Measurements from ENCODE around the gene ATRIP. TPM values are rescaled to one million over a fixed set of nuclear protein-coding genes. Genes with fewer than 3 reads are reported as not detected.

Gene ATRIP
- polyA plus RNA-seq, 1 donor (not counting 4 experiments of a cell fraction or from before 2014, with no cell fraction given): 9.7 TPM

GRCh38 chr3:48475188-48475587, 28.7 kb downstream of the ATRIP start:
- peaks cover 0 to 3% of the 10 kb centered on the region in 2 experiments for H3K36me3 ChIP-seq (ENCODE audit: control insufficient read depth in 2 of 2, extremely low read depth in 1 of 2, insufficient read depth in 2 of 2, low read length in 2 of 2)
- H3K4me1 ChIP-seq (ENCODE audit: control insufficient read depth, extremely low read depth, insufficient read depth, low read length): peaks cover 20% of the 10 kb centered on the region
- H3K9ac ChIP-seq (ENCODE audit: control insufficient read depth, extremely low read depth, insufficient read depth, low read length): no peak overlapping the region
- FAIRE-seq: no peak
- dilution Hi-C loops (cut with MboI; ENCODE audit: extremely low pct_ligation_motif_present, low sequenced_read_pairs): no loop called here
- no peaks in the 10 kb centered on the region for H3K27me3 ChIP-seq (ENCODE audit: control insufficient read depth, extremely low read depth, insufficient read depth, low read length)
- H3K27ac ChIP-seq (ENCODE audit: control insufficient read depth, insufficient read depth, low read length): no peak overlapping the region
- H3K4me3 ChIP-seq (ENCODE audit: control insufficient read depth in 2 of 3, extremely low read depth in 1 of 3, insufficient read depth in 2 of 3, low read depth in 1 of 3, low read length in 3 of 3): no peak overlapping the region
- H3K9me1 ChIP-seq (ENCODE audit: control insufficient read depth, extremely low read depth, insufficient read depth, low read length): no peaks in the 10 kb centered on the region
- no peak overlapping the region for H2AFZ ChIP-seq (ENCODE audit: control insufficient read depth, low read length)
- H3K9me3 ChIP-seq (ENCODE audit: control insufficient read depth, low read depth, low read length): no peaks in the 10 kb centered on the region
- no peaks in the 10 kb centered on the region for H4K20me1 ChIP-seq (ENCODE audit: control insufficient read depth, extremely low read depth, insufficient read depth, low read length)
- H3K4me2 ChIP-seq (ENCODE audit: control insufficient read depth, extremely low read depth, insufficient read depth, low read depth, low read length): no peak overlapping the region
- H3K79me2 ChIP-seq (ENCODE audit: control insufficient read depth, insufficient read depth, low read length): peaks cover 18% of the 10 kb centered on the region
- TF ChIP-seq EZH2 (IDR thresholded peaks at IDR 0.05; ENCODE audit: low read length) (no peak), CTCF (optimal IDR thresholded peaks at IDR 0.05 in 1 of 3, IDR thresholded peaks at IDR 0.05 in 1 of 3, conservative IDR thresholded peaks at IDR 0.05 in 1 of 3; ENCODE audit: extremely low read depth in 1 of 3, insufficient read depth in 2 of 3, low read length in 3 of 3) (no peak)
- DNase-seq (ENCODE audit: low read depth, low spot score): no peak

- dilution Hi-C loops (cut with MboI; ENCODE audit: extremely low pct_ligation_motif_present, low sequenced_read_pairs): no loop called here
- Histone ChIP-seq H3K27me3 (ENCODE audit: control insufficient read depth, extremely low read depth, insufficient read depth, low read length) (no peaks in the 10 kb centered on the region), H2AFZ (ENCODE audit: control insufficient read depth, low read length) (no peak overlapping the region), H3K9me3 (ENCODE audit: control insufficient read depth, low read depth, low read length) (no peaks in the 10 kb centered on the region), H3K79me2 (ENCODE audit: control insufficient read depth, insufficient read depth, low read length) (peaks cover 8% of the 10 kb centered on the region), H3K4me2 (ENCODE audit: control insufficient read depth, extremely low read depth, insufficient read depth, low read depth, low read length) (no peak overlapping the region), H3K4me1 (ENCODE audit: control insufficient read depth, extremely low read depth, insufficient read depth, low read length) (peaks cover 17% of the 10 kb centered on the region), H3K4me3 (ENCODE audit: control insufficient read depth in 2 of 3, extremely low read depth in 1 of 3, insufficient read depth in 2 of 3, low read depth in 1 of 3, low read length in 3 of 3) (no peak overlapping the region), H3K9ac (ENCODE audit: control insufficient read depth, extremely low read depth, insufficient read depth, low read length) (no peak overlapping the region), H3K27ac (ENCODE audit: control insufficient read depth, insufficient read depth, low read length) (no peak overlapping the region), H3K36me3 (ENCODE audit: control insufficient read depth in 2 of 2, extremely low read depth in 1 of 2, insufficient read depth in 2 of 2, low read length in 2 of 2) (peaks cover 0 to 3% of the 10 kb centered on the region in 2 experiments), H4K20me1 (ENCODE audit: control insufficient read depth, extremely low read depth, insufficient read depth, low read length) (no peaks in the 10 kb centered on the region), H3K9me1 (ENCODE audit: control insufficient read depth, extremely low read depth, insufficient read depth, low read length) (no peaks in the 10 kb centered on the region)
- no peak for FAIRE-seq
- no peak for DNase-seq (ENCODE audit: low read depth, low spot score)
- TF ChIP-seq EZH2 (IDR thresholded peaks at IDR 0.05; ENCODE audit: low read length): no peak
- no peak for TF ChIP-seq CTCF (optimal IDR thresholded peaks at IDR 0.05 in 1 of 3, IDR thresholded peaks at IDR 0.05 in 1 of 3, conservative IDR thresholded peaks at IDR 0.05 in 1 of 3; ENCODE audit: extremely low read depth in 1 of 3, insufficient read depth in 2 of 3, low read length in 3 of 3)
Measured at GRCh38 chr3:48476426-48477053, 30.0 kb downstream of the ATRIP start.
